H1 (cell line): Measurements from ENCODE around the gene ANK2. TPM values are rescaled to one million over a fixed set of nuclear protein-coding genes. Genes with fewer than 3 reads are reported as not detected.
"Not testable (repeated sequence)": the region's sequence is repeated elsewhere in the genome, so short reads cannot be mapped to it uniquely, and the experiment has no call there.

Experiments
- CTCF ChIA-PET: fragments of 300-600 bp; sonication (Branson Sonifier 250); formaldehyde crosslinking; loops from one replicate; lab custom pipeline; 2021; ENCODE audit not compliant: partially characterized antibody; lab: Charles Lee
- POLR2A ChIA-PET: fragments of 300-600 bp; sonication (Branson Sonifier 250); formaldehyde crosslinking; loops from one replicate; lab custom pipeline; 2021; ENCODE audit warnings: inconsistent platforms; ENCODE audit not compliant: partially characterized antibody; lab: Charles Lee
- DNase-seq, 2 experiments: peaks; one replicate each; pipeline versions ENCODE4 v3.0.0 to v3.0.0-alpha.2; 2010 to 2022; ENCODE audit warnings: low spot score in 2 of 2, low read depth in 1 of 2, mixed read lengths in 1 of 2
- FAIRE-seq: peaks from 2 replicates; lab custom pipeline; 2011; peaks lifted over from hg19 to GRCh38; lab: Jason Lieb, UNC
- H2AFZ ChIP-seq: 2 replicates; pipeline ENCODE4 v1.8.1; 2012; ENCODE audit warnings: low read length, inconsistent platforms
- H2AK5ac ChIP-seq: 2 replicates; pipeline ENCODE4 v1.6.1; 2013; ENCODE audit warnings: low read depth, low read length
- H2BK120ac ChIP-seq: replicated peaks from 2 replicates; pipeline ENCODE3; 2013; ENCODE audit warnings: low read depth, low read length, inconsistent platforms
- H2BK12ac ChIP-seq: 2 replicates; pipeline ENCODE4 v1.6.1; 2013; ENCODE audit warnings: low read depth, low read length
- H2BK15ac ChIP-seq: 2 replicates; pipeline ENCODE4 v1.6.1; 2013; ENCODE audit warnings: low read length
- H2BK20ac ChIP-seq: 2 replicates; pipeline ENCODE4 v1.6.1; 2013; ENCODE audit warnings: low read length
- H2BK5ac ChIP-seq: 2 replicates; pipeline ENCODE4 v1.6.1; 2013; ENCODE audit warnings: low read depth, low read length
- H3K14ac ChIP-seq: 2 replicates; pipeline ENCODE4 v1.6.1; 2013; ENCODE audit warnings: inconsistent platforms; ENCODE audit not compliant: insufficient read length
- H3K18ac ChIP-seq: 2 replicates; pipeline ENCODE4 v1.6.1; 2013; ENCODE audit warnings: low read length; ENCODE audit errors: extremely low read depth
- H3K23ac ChIP-seq: 2 replicates; pipeline ENCODE4 v1.6.1; 2013; ENCODE audit warnings: inconsistent platforms; ENCODE audit not compliant: insufficient read length
- H3K23me2 ChIP-seq: 2 replicates; pipeline ENCODE4 v1.6.1; 2013; ENCODE audit warnings: low read depth, low read length
- H3K27ac ChIP-seq: 2 replicates; pipeline ENCODE4 v1.6.1; 2011; ENCODE audit warnings: low read depth, low read length, inconsistent platforms
- H3K27me3 ChIP-seq, 4 experiments: replicated peaks in 1 of 4; 1 replicate in 1 of 4; 2 replicates in 3 of 4; pipeline versions ENCODE4 v1.6.1 to v1.8.1; 2011 to 2013; ENCODE audit warnings: low read length in 3 of 4, mild to moderate bottlenecking in 3 of 4, inconsistent platforms in 2 of 4, mixed read lengths in 2 of 4, moderate library complexity in 1 of 4; ENCODE audit not compliant: control insufficient read depth in 3 of 4, insufficient read depth in 3 of 4; ENCODE audit errors: extremely low read depth in 1 of 4
- H3K36me3 ChIP-seq, 4 experiments: 2 replicates each; pipeline versions ENCODE4 v1.6.1 to v1.8.1; 2011 to 2013; ENCODE audit warnings: mild to moderate bottlenecking in 4 of 4, low read length in 3 of 4, moderate library complexity in 2 of 4, control low read depth in 1 of 4, inconsistent platforms in 1 of 4; ENCODE audit not compliant: insufficient read depth in 4 of 4, control insufficient read depth in 2 of 4
- H3K4ac ChIP-seq: replicated peaks from 2 replicates; pipeline ENCODE3; 2013; ENCODE audit warnings: low read length, low read depth, mixed read lengths, inconsistent platforms; ENCODE audit not compliant: insufficient read length
- H3K4me1 ChIP-seq, 4 experiments: replicated peaks in 1 of 4; 1 replicate in 1 of 4; 2 replicates in 3 of 4; pipeline versions ENCODE4 v1.6.1 to v1.8.1; 2011 to 2013; ENCODE audit warnings: low read length in 3 of 4, inconsistent platforms in 2 of 4, mixed read lengths in 1 of 4; ENCODE audit not compliant: insufficient read depth in 4 of 4, control insufficient read depth in 3 of 4
- H3K4me2 ChIP-seq, 2 experiments: 2 replicates each; pipeline versions ENCODE4 v1.6.1 to v1.8.1; 2011 to 2013; ENCODE audit warnings: low read depth in 2 of 2, low read length in 2 of 2, control low read depth in 1 of 2, inconsistent platforms in 1 of 2, mild to moderate bottlenecking in 1 of 2; ENCODE audit not compliant: insufficient read depth in 1 of 2
- H3K4me3 ChIP-seq, 4 experiments: fragments of 200-600, 300-600 bp in 1 of 4; sonication (generic), shearing (Covaris generic), sonication (Bioruptor Twin) in 1 of 4; 2 replicates each; pipeline versions ENCODE4 v1.5.1 to v1.8.1; 2011 to 2016; ENCODE audit warnings: low read length in 4 of 4, low read depth in 3 of 4, control low read depth in 2 of 4, inconsistent platforms in 2 of 4, mild to moderate bottlenecking in 2 of 4, mixed read lengths in 1 of 4, moderate library complexity in 1 of 4; ENCODE audit not compliant: insufficient read depth in 2 of 4; ENCODE audit errors: extremely low read depth in 1 of 4
- H3K56ac ChIP-seq: replicated peaks from 2 replicates; pipeline ENCODE3; 2013; ENCODE audit warnings: low read depth, mild to moderate bottlenecking, mixed read lengths, low read length, inconsistent platforms; ENCODE audit not compliant: insufficient read length
- H3K79me1 ChIP-seq: 2 replicates; pipeline ENCODE4 v1.6.1; 2013; ENCODE audit warnings: low read depth, low read length, control low read depth
- H3K79me2 ChIP-seq, 2 experiments: 2 replicates each; pipeline versions ENCODE4 v1.6.1 to v1.8.1; 2012 to 2013; ENCODE audit warnings: low read length in 2 of 2, mild to moderate bottlenecking in 2 of 2, inconsistent platforms in 1 of 2; ENCODE audit not compliant: insufficient read depth in 2 of 2, control insufficient read depth in 1 of 2
- H3K9ac ChIP-seq, 4 experiments: replicated peaks in 1 of 4; 1 replicate in 1 of 4; 2 replicates in 3 of 4; pipeline versions ENCODE4 v1.6.1 to v1.8.1; 2011 to 2013; ENCODE audit warnings: low read depth in 3 of 4, low read length in 3 of 4, control low read depth in 2 of 4, mild to moderate bottlenecking in 2 of 4, moderate library complexity in 2 of 4, inconsistent platforms in 1 of 4; ENCODE audit errors: extremely low read depth in 1 of 4
- H3K9me3 ChIP-seq, 2 experiments: 2 replicates each; pipeline versions ENCODE4 v1.6.1 to v1.8.1; 2012 to 2013; ENCODE audit warnings: mild to moderate bottlenecking in 2 of 2, moderate library complexity in 2 of 2, control low read depth in 1 of 2, inconsistent platforms in 1 of 2, low read depth in 1 of 2, low read length in 1 of 2, mixed read lengths in 1 of 2; ENCODE audit not compliant: insufficient read depth in 2 of 2
- H4K20me1 ChIP-seq, 2 experiments: replicated peaks in 1 of 2; 2 replicates each; pipeline versions ENCODE3 to v1.8.1; 2011 to 2013; ENCODE audit warnings: inconsistent platforms in 2 of 2, low read length in 2 of 2, mild to moderate bottlenecking in 1 of 2; ENCODE audit not compliant: insufficient read depth in 2 of 2, control insufficient read depth in 1 of 2
- H4K5ac ChIP-seq: 2 replicates; pipeline ENCODE4 v1.6.1; 2013; ENCODE audit warnings: low read length, low read depth, mixed read lengths, inconsistent platforms; ENCODE audit not compliant: insufficient read length
- H4K8ac ChIP-seq: 2 replicates; pipeline ENCODE4 v1.8.0; 2013; ENCODE audit warnings: mild to moderate bottlenecking, moderate library complexity, low read length, inconsistent platforms; ENCODE audit not compliant: insufficient read depth; ENCODE audit errors: extremely low read depth
- H4K91ac ChIP-seq: replicated peaks from 2 replicates; pipeline ENCODE3; 2013; ENCODE audit warnings: low read length, mixed read lengths, inconsistent platforms; ENCODE audit not compliant: insufficient read length
- WGBS, 2 experiments: shearing (Covaris generic) in 1 of 2; methylation state at CpG; one replicate each; pipeline versions ENCODE4 v1.1.6 to v1.1.7; 2013 to 2015; ENCODE audit warnings: low lambda C conversion rate in 2 of 2, mixed read lengths in 2 of 2, inconsistent platforms in 1 of 2, low coverage in 1 of 2, missing lambda C conversion rate in 1 of 2; ENCODE audit not compliant: insufficient replicate concordance in 2 of 2, insufficient coverage in 1 of 2, insufficient read length in 1 of 2; ENCODE audit errors: extremely low coverage in 1 of 2, missing lambda C conversion rate in 1 of 2; 5-methylcytosine and 5-hydroxymethylcytosine counted together
- polyA plus RNA-seq, 7 experiments: library from polyadenylated mRNA; depleted of rRNA in 3 of 7; stranded (reverse) in 5 of 7; unstranded in 2 of 7; fragments of >200 nt in 5 of 7; fragments of 200-250 nt in 2 of 7; gene quantifications; 1 replicate in 5 of 7; 2 replicates in 1 of 7; 4 replicates in 1 of 7; pipeline versions ENCODE4 v1.2.1 to v1.2.3, GENCODE V29; 2011 to 2013; ENCODE audit warnings: missing spikeins in 2 of 7, mixed read lengths in 2 of 7
- total RNA-seq: library from RNA; stranded (reverse); fragmentation: NEBNext Ultra II Directional; extraction: Animal tissue kit (Norgen Biotek cat#: 25700); gene quantifications from 2 replicates; pipeline ENCODE4 v1.2.1, GENCODE V29; 2021

ANK2 gene
- total and polyA plus RNA-seq, 2 of the 8 experiments (the other 6 are each of a cell fraction or from before 2014, with no cell fraction given) = 14.2 to 35.1 TPM

DNA sequence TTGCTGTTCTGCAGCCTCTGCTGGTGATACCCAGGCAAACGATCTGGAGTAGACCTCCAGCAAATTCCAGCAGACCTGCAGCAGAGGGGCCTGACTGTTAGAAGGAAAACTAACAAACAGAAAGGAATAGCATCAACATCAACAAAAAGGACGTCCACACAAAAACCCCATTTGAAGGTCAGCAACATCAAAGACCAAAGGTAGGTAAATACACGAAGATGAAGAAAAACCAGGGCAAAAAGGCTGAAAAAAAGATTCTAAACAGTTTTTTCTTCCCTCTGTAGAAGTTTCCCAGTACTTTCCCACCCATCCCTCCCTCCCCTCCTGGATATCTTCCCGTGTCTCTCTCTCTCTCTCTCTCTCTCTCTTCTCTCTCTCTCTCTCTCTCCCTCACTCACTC is 136.8 kb downstream of the ANK2 start:
- WGBS, 2 experiments = 69% methylated on average over 3 of the region's 4 CpGs; no CpG with 5 or more reads in 1 of the 2 experiments
- H2AFZ ChIP-seq, H2BK15ac ChIP-seq, H3K23ac ChIP-seq, CTCF ChIA-PET, H4K20me1 ChIP-seq, DNase-seq, H3K36me3 ChIP-seq, H3K18ac ChIP-seq, H3K4ac ChIP-seq, H3K4me1 ChIP-seq, H4K91ac ChIP-seq, H3K56ac ChIP-seq, H2AK5ac ChIP-seq, H3K14ac ChIP-seq, H3K9ac ChIP-seq, H2BK120ac ChIP-seq, H2BK5ac ChIP-seq, H3K4me3 ChIP-seq, H4K5ac ChIP-seq, H3K79me1 ChIP-seq, H3K79me2 ChIP-seq, H2BK20ac ChIP-seq, FAIRE-seq, H4K8ac ChIP-seq, H3K27ac ChIP-seq, H2BK12ac ChIP-seq, H3K27me3 ChIP-seq, H3K4me2 ChIP-seq, POLR2A ChIA-PET, H3K23me2 ChIP-seq, H3K9me3 ChIP-seq: not testable (repeated sequence)
